Measurements from ENCODE around the gene SPECC1L.
"Not testable (repeated sequence)": the region's sequence is repeated elsewhere in the genome, so short reads cannot be mapped to it uniquely, and the experiment has no call there.

GRCh38 chr22:24287212-24287611 lies 16.6 kb downstream of the SPECC1L start:
- TF ChIP-seq POLR2A (IDR thresholded peaks at IDR 0.05; ENCODE audit: control extremely low read depth in 1 of 2, low read depth in 2 of 2, low read length in 2 of 2); MAX (IDR thresholded peaks at IDR 0.05); SIX5 (IDR thresholded peaks at IDR 0.05; ENCODE audit: low read depth, low read length); CTCF (IDR thresholded peaks at IDR 0.05; ENCODE audit: control extremely low read depth in 1 of 3, insufficient read depth in 1 of 3, low read depth in 1 of 3, low read length in 3 of 3); POLR2AphosphoS5 (IDR thresholded peaks at IDR 0.05; ENCODE audit: low read depth, low read length); SUZ12 (IDR thresholded peaks at IDR 0.05; ENCODE audit: low read length): not testable (repeated sequence)
